A172 (cell line): ENCODE data around the gene AMER3. TPM values are rescaled to one million over a fixed set of nuclear protein-coding genes. Genes with fewer than 3 reads are reported as not detected.

Experiments
- DNase-seq: peaks from one replicate; pipeline ENCODE4 v3.0.0-alpha.2; 2015; ENCODE audit warnings: low spot score
- total RNA-seq: library from RNA; depleted of rRNA; stranded (reverse); fragments of >200 nt; shearing (Covaris generic); gene quantifications from 2 replicates; pipeline ENCODE4 v1.2.3, GENCODE V29; 2014

The AMER3 gene
- total RNA-seq, 1 experiment from 2014 or later, result not detected

- no peak for DNase-seq
Observed at GRCh38 chr2:130785466-130786055, 30.2 kb downstream of the AMER3 start.

GRCh38 chr2:130786076-130786475 lies 30.7 kb downstream of the AMER3 start:
- DNase-seq, result no peak

DNA sequence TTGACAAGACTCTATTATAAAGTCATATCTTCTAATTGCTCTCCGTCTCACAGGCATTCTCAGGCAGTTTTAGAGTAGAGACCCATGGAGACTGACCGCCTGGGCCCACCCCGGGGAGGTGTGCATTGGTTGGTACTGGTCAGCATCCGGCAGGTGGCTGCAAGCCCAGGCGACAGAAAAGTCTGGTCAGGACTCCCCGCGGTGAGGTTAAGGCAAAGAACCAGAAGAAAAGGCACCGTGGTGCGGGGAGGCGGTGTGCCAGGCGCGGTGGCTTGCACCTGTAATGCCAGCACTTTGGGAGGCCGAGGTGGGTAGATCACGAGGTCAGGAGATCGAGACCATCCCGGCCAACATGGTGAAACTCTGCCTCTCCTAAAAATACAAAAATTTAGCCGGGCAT lies 32.5 kb downstream of the AMER3 start:
- no peak for DNase-seq

DNA sequence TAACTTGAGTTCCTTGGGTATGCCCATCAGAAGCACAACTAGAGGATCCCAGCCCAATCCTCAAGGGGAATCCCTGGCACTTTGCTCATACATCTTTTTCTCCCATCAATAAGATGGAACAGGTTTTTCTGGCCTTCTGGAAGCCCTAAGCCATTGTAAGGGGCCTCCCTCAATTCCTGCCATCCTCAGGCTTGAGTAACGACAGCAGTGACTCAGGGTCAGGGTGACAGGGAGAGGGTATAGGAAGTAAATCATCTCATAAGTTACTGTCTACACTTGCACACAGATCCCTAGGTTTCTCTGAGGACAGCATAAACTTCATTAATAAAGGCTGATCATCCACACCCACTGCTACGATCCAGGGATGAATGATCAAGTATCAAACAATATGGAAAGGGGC lies 35.0 kb downstream of the AMER3 start:
- DNase-seq, result no peak

DNA sequence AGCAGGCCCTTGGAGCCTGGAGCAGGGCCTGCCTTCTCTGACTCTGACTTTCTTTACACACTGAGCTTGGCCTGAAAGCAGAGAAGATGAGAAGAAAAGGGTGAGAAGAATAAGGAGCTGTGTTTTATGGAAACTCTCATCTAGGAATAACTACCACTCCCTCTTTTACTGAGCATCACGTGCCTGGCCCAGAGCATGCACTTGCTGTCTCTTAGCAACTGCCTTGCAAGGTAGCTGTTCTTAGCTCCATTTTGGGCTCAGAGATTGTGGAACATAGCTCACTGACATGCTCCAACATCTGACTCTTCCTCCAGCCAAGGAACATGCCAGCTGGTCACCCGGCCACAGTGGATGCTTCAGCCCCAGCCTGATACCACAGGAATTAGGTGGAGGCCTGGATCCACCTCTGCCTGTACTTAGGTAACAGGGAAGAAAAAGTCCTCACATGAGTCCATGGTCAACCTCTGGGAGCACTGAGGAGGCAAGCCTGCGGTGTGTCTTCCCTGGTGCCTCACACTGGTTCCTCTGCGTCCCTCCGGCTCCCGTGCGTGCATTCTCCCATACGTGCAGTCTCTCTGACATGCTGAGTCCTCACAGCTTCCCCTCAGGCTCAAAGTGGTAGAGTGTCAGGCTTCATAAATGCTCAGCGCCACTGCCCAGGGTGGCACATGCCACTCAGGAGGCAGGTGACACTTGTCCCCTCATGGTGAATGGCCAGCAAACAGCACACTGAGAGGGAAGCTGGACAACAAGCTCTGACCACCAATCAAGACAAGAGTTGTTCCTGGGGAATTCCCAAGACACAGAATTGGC lies 35.7 kb downstream of the AMER3 start:
- no peak for DNase-seq

DNA sequence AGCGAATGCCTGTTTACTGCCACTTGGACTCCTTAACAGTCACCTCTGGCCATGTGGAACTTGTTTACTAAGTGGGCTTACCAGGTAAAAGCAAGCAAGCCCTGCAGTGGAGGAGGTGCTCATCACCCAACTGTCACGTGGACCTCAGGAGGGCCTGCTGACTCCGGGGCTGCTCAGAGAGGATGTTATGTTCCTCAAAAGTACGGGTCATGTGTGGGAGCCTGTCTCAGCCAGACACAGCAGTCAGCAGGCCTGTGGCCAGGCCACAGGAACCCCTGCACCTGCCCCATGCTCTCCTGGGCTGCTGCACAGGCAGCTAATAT lies 36.2 kb downstream of the AMER3 start:
- no peak for DNase-seq

DNA sequence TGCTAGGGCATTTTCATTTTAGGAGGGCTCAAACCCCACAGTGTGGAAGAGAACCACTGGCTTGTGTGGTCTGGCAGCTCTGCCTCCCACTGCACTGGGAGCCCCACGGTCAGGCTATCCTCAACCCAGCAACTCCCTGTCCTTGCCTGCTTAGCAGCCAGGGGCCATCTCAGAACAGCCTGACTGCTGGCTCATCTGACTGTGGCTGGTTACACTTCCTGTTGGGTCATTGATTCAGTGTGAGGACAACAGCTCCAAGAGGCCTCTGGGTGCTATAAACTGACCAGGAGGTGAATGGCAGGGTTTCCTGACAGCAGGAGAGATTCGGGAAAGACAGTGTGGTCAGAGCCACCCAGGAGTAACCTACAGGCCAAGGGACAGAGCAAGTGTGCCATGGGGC lies 40.1 kb downstream of the AMER3 start:
- no peak for DNase-seq

GRCh38 chr2:130796290-130796689 lies 41.0 kb downstream of the AMER3 start:
- no peak for DNase-seq

DNA sequence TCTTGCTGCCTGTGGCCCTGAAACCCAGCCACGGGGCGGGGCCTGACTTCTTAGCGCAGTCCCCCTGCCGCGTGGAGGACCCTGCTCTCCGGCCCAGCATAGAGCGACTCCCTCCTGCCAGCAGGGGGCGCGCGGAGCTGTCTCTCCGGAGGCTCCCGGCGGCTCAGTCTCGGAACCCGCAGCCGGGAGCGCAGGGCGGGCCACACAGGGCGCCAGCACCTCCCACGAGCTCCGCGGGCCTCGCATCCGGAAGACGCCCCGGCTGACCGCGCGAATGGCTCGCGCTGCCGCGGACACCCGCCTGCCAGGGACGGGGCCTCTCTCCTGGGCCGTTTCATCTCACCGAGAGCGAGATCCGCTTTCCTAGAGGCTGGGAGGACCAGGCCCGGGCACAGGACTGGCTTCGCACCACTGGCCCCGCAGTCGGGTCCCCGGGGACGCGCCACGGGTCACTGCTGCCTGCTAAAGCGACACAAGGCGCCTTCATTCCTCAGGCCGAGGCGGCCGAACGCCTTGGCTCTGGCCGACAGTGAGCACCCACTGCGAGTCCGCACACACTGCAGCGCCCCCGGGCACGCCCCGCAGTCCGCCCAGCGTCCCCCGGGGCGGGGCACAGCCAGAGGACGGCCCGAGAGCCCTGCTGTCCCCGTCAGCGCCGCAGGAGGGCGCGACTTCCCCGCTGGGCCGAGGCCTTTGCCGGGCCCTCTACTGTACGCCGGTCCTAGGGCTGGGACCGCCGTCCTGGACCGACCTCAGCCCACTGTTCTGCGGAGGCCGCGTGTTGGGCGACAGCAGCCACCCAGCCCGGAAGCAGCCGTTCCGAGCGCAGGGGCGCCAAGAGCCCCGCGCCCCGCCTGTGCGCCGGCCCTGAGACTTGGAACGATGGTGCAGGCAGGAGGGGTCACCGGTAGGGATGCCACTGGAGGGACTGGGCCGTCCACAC lies 42.4 kb downstream of the AMER3 start:
- peak; percentile 78 for DNase-seq

DNA sequence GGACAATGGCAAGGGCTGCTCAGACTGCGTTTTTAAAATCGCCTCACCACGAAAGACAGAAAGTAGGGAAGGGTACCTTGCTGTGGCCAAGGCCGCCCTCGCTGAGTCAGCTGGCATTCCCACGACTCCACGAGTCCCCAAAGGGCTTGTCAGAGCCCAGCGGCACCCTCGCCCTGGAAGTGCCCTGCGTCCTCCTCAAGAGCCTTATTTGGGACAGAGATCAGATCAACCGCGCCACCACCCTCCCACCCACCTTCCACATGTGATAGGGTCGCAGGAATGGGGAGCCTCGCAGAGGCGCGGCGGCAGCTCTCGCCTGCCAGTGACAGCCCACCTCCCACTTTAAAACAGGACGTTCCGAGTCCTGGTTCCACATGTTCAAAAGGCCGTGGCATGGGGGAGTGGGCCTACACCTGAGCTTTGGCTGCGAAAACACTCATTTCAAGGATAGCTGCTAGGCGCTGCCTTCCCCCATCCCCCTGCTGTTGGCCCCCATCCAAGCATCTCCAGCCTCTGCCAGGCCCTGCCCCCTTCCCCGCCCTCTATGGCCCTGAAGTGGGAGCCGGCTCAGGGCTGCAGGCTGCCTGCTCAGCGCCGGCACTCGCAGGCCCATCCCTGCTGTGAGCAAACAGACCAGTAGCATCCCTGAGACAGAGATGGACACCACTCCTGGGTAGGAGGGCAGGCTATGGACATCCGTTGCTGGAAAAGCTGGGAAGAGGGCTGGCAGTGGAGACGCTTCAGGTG lies 43.3 kb downstream of the AMER3 start:
- no peak for DNase-seq

- no peak for DNase-seq
Observed at GRCh38 chr2:130799295-130799694, 44.0 kb downstream of the AMER3 start.

DNA sequence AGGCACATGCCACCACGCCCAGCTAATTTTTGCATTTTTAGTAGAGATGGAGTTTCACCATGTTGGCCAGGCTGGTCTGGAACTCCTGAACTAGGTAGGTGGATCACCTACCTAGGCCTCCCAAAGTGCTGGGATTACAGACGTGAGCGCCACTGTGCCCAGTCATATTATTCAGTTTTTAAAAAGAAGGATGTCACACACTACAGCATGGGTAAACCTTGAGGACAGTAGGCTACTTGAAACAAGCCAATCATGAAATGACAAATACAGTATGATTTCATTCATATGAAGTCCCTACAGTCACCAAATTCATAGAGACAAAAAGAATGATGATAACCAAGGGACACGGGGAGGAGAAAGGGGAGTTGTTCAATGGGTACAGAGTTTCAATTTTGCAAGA lies 50.3 kb downstream of the AMER3 start:
- no peak for DNase-seq

DNA sequence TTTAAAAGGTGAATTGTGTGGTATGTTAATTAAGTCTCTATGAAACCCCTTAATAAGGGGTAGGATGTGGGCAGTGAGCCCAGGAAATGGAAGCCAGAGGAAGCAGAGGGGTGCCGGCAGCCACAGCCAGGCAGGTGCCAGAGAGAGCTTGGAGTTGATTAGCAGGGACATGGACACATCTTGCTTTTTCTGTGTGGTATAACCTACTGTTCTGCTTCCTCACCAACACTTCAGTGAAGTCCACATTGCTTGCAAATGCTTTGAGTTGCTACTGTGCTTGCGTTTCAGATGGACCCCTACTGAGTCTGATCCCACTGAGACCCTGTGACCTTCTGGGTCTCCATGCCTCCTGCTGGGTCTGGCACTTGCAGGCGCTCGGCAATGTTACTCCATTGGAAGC lies 51.0 kb downstream of the AMER3 start:
- DNase-seq, result no peak

DNA sequence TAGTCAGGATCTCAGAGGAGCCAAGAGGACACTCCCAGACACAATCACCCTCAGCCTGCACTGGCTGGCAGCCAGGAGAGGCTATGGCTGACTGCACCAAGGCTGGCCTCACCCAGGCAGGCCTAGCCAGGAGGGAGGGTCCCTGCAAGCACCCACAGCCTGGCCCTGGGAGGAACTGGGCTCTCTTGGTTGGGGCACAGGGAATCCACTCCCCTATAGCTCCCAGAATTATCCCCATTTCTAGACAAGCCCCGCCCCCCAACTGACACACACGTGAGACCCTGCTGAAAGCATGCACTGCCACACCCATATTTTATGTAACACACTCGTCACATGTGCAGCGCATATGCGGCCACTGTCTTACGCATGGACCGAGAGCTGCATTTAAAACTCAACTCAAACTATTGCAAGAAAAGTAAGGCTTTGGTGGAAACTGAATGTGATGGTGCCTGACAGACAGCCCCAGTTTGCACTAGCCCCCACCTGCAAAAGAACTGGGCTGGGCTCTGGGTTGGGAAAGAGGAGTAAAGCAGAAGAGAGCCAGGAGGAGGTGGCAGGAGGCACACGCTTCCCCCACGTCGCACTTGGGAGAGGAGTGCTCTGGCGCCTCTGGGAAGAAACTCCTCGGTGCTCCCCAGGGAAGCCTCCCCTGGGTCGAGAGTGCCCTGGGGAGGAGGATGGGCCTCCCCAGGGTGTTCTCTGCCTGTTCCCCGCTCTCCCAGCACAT lies 52.5 kb downstream of the AMER3 start:
- no peak for DNase-seq

- DNase-seq, result peak; percentile 25
Observed at GRCh38 chr2:130808482-130809268, 53.3 kb downstream of the AMER3 start.

DNA sequence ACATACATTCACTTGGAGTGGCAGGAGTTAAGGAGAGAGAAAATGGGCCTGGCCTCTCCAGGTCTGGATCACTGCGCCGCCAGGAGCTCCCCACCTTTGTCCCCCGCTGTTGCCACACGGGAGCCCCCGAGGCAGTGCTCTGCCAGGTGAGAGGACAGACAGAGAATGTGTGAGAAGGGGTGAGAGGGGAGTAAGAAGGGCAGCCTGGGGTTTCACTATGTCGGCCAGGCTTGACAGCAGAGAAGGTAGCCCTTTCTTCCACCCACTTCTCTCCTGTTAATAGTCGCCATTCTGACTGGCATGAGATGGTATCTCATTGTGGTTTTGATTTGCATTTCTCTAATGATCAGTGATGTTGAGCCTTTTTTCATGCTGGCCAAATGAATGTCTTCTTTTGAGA lies 55.1 kb downstream of the AMER3 start:
- DNase-seq, result no peak

DNA sequence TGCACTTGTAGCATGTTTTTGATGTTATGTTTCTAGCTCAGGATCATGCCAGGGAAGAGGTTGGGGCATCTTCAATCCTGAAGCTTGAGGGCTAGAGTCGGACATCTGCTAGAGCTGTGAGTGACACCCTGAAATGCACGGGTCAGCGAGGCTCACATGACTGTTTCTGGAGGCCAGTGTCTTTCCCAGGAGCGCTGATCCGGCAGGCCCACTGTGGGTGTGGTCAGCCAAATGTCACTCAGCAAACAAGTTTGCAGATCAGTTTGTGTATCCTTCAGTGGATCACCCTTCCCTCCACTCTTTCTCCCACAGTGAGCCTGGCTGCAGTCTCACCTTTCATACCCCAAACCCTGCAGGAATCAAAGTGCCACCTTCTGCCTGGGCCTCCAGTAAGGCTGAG lies 58.4 kb downstream of the AMER3 start:
- DNase-seq, result no peak

- DNase-seq, result no peak
Observed at GRCh38 chr2:130814931-130815680, 59.8 kb downstream of the AMER3 start.
